IPS-20b (cell line): Measurements from ENCODE around the gene ABT1.
A peak's percentile ranks its signal among the peaks of the same experiment; 100 is the strongest.

ENCODE experiments used
- H3K27ac ChIP-seq: one replicate; pipeline ENCODE4 v1.5.1; 2013; ENCODE audit warnings: low read length
- H3K27me3 ChIP-seq: 2 replicates; pipeline ENCODE4 v1.6.1; 2013; ENCODE audit warnings: mild to moderate bottlenecking, low read length, inconsistent platforms; ENCODE audit not compliant: insufficient read depth
- H3K36me3 ChIP-seq: 2 replicates; pipeline ENCODE4 v1.6.1; 2013; ENCODE audit warnings: low read depth, mild to moderate bottlenecking, inconsistent platforms, low read length, moderate library complexity; ENCODE audit not compliant: insufficient read depth
- H3K4me1 ChIP-seq: 2 replicates; pipeline ENCODE4 v1.6.1; 2013; ENCODE audit warnings: mild to moderate bottlenecking, control low read depth, inconsistent platforms, low read length, moderate library complexity; ENCODE audit not compliant: insufficient read depth
- H3K4me3 ChIP-seq: 2 replicates; pipeline ENCODE4 v1.5.1; 2013; ENCODE audit warnings: mild to moderate bottlenecking, low read length, inconsistent platforms
- H3K9ac ChIP-seq: 2 replicates; pipeline ENCODE4 v1.6.1; 2013; ENCODE audit warnings: low read depth, mild to moderate bottlenecking, inconsistent platforms, low read length, moderate library complexity
- H3K9me3 ChIP-seq: 2 replicates; pipeline ENCODE4 v1.6.1; 2013; ENCODE audit warnings: mild to moderate bottlenecking, low read depth, low read length, inconsistent platforms; ENCODE audit not compliant: insufficient read depth

ABT1 gene

DNA sequence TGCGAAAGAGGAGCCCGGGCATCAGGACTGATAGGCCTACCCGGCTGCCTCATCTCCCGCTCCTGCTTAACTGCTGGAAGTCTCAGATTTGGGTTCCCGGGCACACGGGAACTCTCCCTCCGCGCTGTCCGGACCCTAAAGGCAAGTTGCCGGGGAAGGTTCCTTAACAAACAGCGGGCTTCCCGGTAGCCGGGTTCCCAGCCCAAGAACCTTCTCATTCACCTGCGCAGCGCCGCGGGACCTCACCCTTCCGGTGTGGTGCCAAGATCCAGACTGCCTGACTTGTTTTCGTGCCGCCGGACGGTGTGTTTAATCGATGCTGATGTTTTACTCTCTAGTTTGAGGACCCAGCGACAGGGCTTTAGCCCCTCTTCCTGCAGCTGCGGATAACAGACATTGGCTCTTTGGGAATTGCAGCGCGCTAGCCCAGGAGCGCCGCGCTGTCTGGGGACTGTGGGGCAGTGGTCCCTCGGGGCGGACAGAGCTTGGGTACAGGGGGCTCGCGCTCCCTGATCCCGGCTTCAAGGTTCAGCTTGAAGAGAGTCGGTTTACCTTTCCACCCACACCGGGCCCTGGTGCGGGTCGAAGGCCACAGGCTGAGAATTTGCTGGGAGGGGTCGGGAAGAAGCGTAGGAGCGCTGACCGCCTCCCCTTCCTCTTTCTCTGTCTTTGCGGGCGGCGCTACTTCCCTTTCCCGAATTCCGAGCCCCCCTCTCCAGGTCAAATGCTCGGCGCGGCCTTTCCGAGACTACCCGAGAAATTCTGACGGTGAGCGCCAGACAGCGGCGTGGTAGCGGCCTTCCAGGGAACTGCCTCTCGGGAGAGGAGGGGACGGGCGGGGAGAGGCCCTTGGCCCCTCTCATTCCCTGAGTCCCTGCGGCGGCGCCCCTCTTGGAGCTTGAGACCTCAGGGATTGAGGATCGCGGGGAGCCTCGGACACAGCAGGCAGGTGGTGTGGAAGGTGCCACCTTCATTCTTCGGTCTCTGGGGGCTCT is 17.2 kb downstream of the ABT1 start:
- no peaks in the 10 kb centered on the region for H3K36me3 ChIP-seq
- H3K9ac ChIP-seq: peak overlapping the region; percentile 14; the same call in 1 of the 2 replicates
- H3K4me3 ChIP-seq: peak overlapping the region; percentile 82
- H3K27ac ChIP-seq: no peak overlapping the region
- peaks cover 5% of the 10 kb centered on the region; the same call in 1 of the 2 replicates for H3K9me3 ChIP-seq
- no peaks in the 10 kb centered on the region for H3K4me1 ChIP-seq
- H3K27me3 ChIP-seq: peaks cover 67% of the 10 kb centered on the region

DNA sequence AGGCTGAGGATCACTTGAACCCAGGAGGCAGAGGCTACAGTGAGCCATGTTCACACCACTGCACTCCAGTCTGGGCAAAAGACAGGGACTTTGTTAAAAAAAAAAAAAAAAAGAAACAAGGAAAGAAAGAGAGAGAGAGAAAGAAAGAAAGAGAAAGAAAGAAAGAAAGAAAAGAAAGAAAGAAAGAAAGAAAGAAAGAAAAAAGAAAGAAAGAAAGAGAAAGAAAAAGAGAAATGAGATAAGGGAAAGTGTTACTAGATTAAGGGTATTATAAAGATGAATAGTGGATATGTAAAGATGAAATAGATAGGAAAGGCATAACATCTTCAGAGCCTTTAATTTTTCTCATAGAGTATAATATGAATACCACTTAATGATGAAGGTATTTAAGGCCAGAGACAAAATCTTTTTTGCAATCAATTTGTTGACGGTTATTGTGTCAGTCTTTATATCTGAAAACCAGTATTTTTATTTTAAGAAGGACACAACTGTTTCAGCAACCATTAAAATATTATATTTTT is 26.6 kb downstream of the ABT1 start:
- Histone ChIP-seq H3K9ac (no peak overlapping the region), H3K4me1 (no peaks in the 10 kb centered on the region), H3K27me3 (no peaks in the 10 kb centered on the region), H3K27ac (no peak overlapping the region), H3K4me3 (no peak overlapping the region), H3K36me3 (no peaks in the 10 kb centered on the region), H3K9me3 (peaks cover 9% of the 10 kb centered on the region)

DNA sequence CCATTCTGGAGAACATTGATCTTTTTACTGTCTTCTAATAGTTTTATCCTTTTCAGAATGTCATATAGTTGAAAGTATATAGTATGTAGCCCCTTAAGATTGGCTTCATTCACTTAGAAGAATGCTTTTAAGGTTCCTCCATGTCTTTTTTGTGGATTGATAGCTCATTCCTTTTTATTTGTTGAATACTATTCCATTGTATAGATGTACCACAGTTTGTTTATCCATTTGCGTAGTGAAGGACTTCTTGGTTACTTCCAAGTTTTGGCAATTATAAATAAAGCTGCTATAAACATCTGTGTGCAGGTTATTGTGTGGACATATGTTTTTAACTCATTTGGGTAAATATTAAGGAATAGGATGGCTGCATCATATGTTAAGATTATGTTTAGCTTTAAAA is 27.8 kb downstream of the ABT1 start:
- no peaks in the 10 kb centered on the region for H3K4me1 ChIP-seq
- no peaks in the 10 kb centered on the region for H3K36me3 ChIP-seq
- no peak overlapping the region for H3K27ac ChIP-seq
- no peak overlapping the region for H3K4me3 ChIP-seq
- H3K27me3 ChIP-seq: no peaks in the 10 kb centered on the region
- no peak overlapping the region for H3K9ac ChIP-seq
- peaks cover 9% of the 10 kb centered on the region for H3K9me3 ChIP-seq

DNA sequence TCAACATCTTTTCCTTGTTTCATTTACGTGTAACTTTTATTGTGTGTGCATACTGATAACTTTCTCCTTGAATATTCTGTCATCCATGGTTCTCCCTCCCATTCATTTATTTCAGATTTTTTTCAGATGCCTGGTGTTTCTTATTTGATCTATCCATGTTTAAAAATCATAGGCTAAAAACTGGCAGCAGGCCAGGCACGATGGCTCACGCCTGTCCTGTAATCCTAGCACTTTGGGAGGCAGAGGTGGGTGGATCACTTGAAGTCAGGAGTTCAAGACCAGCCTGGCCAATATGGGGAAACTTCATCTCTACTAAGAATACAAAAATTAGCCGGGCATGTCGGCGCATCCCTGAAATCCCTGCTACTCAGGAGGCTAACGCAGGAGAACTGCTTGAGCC is 31.1 kb downstream of the ABT1 start:
- Histone ChIP-seq H3K9ac (no peak overlapping the region), H3K36me3 (no peaks in the 10 kb centered on the region), H3K4me3 (no peak overlapping the region), H3K9me3 (peaks cover 9% of the 10 kb centered on the region), H3K4me1 (no peaks in the 10 kb centered on the region), H3K27ac (no peak overlapping the region), H3K27me3 (no peaks in the 10 kb centered on the region)

DNA sequence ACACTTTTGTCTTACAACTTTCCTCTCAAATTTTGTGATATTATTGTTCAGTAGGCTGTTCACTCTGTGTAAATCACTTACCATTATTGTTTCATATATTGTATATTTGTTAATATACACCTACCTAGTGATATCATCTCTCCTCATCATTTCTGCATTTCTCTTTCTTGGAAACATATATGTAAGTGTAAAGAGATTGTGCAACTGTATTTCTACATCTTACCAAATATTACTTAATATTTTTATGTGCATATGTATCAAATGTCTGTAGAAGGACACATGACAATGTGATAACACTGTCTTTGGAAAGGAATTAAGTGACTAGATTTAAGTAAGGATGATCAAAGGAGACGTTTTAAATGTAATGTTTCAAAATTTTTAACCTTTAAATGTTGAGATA is 32.6 kb downstream of the ABT1 start:
- H3K36me3 ChIP-seq: peaks cover 5% of the 10 kb centered on the region; the same call in 1 of the 2 replicates
- no peak overlapping the region for H3K9ac ChIP-seq
- no peaks in the 10 kb centered on the region for H3K4me1 ChIP-seq
- H3K27me3 ChIP-seq: no peaks in the 10 kb centered on the region
- no peak overlapping the region for H3K27ac ChIP-seq
- H3K4me3 ChIP-seq: no peak overlapping the region
- peaks cover 6% of the 10 kb centered on the region for H3K9me3 ChIP-seq

DNA sequence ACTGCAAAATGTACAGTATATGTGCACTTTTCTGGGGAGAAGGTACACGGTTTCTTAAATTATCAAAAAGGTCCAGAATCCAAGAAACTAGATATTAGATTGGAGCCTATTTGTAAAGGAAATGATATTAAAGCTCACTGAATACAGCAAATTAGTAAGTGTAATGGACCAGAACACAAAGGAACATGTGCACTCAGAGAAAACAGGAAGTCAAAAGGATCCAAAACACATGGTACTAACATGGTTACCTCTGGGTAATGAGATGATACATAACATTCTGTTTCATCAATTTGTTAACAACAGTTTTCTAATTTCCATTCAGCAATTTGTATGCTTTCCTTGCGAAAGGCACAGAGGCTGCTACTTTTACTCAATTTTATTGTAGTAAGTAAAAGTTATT is 44.1 kb downstream of the ABT1 start:
- H3K4me3 ChIP-seq: no peak overlapping the region

DNA sequence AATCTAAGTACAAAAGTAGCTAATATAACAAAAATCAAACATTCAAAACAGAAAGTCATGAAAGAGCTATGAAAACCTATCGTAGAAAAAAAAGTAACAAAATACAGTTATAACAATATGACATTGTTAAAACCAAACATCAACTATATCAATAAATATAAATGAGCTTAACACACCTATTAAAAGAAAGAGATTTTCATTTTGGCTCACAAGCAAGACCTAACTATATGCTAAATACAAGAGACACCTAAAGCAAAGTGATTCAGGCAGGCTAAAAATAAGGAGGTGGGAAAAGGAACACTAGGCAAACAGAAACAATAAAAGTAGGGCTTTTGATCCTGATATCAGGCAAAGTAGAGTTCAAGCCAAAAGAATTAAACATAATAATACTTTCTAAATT is 49.3 kb downstream of the ABT1 start:
- Histone ChIP-seq H3K36me3 (peaks cover 33% of the 10 kb centered on the region), H3K9me3 (peaks cover 4% of the 10 kb centered on the region; the same call in 1 of the 2 replicates), H3K9ac (no peak overlapping the region), H3K4me1 (no peaks in the 10 kb centered on the region), H3K4me3 (no peak overlapping the region), H3K27me3 (no peaks in the 10 kb centered on the region), H3K27ac (no peak overlapping the region)

More for the DNA sequence above, 44.1 kb downstream of the ABT1 start:
- H3K9ac ChIP-seq: no peak overlapping the region
- no peak overlapping the region for H3K27ac ChIP-seq
- no peaks in the 10 kb centered on the region for H3K27me3 ChIP-seq
- peaks cover 15% of the 10 kb centered on the region for H3K9me3 ChIP-seq
- H3K4me1 ChIP-seq: no peaks in the 10 kb centered on the region
- H3K36me3 ChIP-seq: peaks cover 59% of the 10 kb centered on the region
